ENCODE data around the gene DYNC2H1.
"Not testable (repeated sequence)": the region's sequence is repeated elsewhere in the genome, so short reads cannot be mapped to it uniquely, and the experiment has no call there.

DYNC2H1 gene

GRCh38 chr11:103108933-103109817, at the start of gene DYNC2H1:
DYNC2H1 (plus strand) TSS chr11:103109426; CDS start chr11:103109575, 149 bp downstream.
- peak; percentile 95 for DNase-seq

GRCh38 chr11:103061656-103062055, 47.6 kb upstream of the DYNC2H1 start:
- no peak for DNase-seq

GRCh38 chr11:103067118-103067517, 42.1 kb upstream of the DYNC2H1 start:
- DNase-seq, result peak; percentile 50

GRCh38 chr11:103069367-103069766, 39.9 kb upstream of the DYNC2H1 start:
- DNase-seq, result no peak

GRCh38 chr11:103070142-103070541, 39.1 kb upstream of the DYNC2H1 start:
- DNase-seq, result no peak

GRCh38 chr11:103071008-103071407, 38.2 kb upstream of the DYNC2H1 start:
- DNase-seq, result no peak

GRCh38 chr11:103076361-103076760, 32.9 kb upstream of the DYNC2H1 start:
- no peak for DNase-seq

- DNase-seq, result no peak
Observed at GRCh38 chr11:103077554-103077953, 31.7 kb upstream of the DYNC2H1 start.

- DNase-seq, result no peak
Observed at GRCh38 chr11:103078710-103079109, 30.5 kb upstream of the DYNC2H1 start.

GRCh38 chr11:103079833-103080232, 29.4 kb upstream of the DYNC2H1 start:
- DNase-seq, result no peak

GRCh38 chr11:103085758-103086365, 23.4 kb upstream of the DYNC2H1 start:
- DNase-seq, result no peak

GRCh38 chr11:103086461-103086860, 22.8 kb upstream of the DYNC2H1 start:
- DNase-seq, result no peak

GRCh38 chr11:103091064-103091800, 18.0 kb upstream of the DYNC2H1 start:
- peak; percentile 82 for DNase-seq

- DNase-seq, result peak; percentile 97
Observed at GRCh38 chr11:103091801-103092524, 17.3 kb upstream of the DYNC2H1 start, which contains the start of gene DCUN1D5. DCUN1D5 (minus strand) TSS chr11:103092160; CDS start chr11:103091872, 288 bp downstream.

- no peak for DNase-seq
Observed at GRCh38 chr11:103097279-103097678, 11.9 kb upstream of the DYNC2H1 start.

- no peak for DNase-seq
Observed at GRCh38 chr11:103109818-103110388, 677 bp downstream of the DYNC2H1 start.

- DNase-seq, result peak; percentile 61
Observed at GRCh38 chr11:103110391-103110790, 1.2 kb downstream of the DYNC2H1 start.

GRCh38 chr11:103111400-103111799, 2.2 kb downstream of the DYNC2H1 start:
- no peak for DNase-seq

- no peak for DNase-seq
Observed at GRCh38 chr11:103112364-103112763, 3.1 kb downstream of the DYNC2H1 start.

- no peak for DNase-seq
Observed at GRCh38 chr11:103114836-103115235, 5.6 kb downstream of the DYNC2H1 start.

GRCh38 chr11:103125462-103125861, 16.2 kb downstream of the DYNC2H1 start:
- no peak for DNase-seq

GRCh38 chr11:103141986-103142385, 32.8 kb downstream of the DYNC2H1 start:
- not testable (repeated sequence) for DNase-seq

Data from hematopoietic multipotent progenitor cell treated with erythropoietin and hydrocortisone succinate and interleukin-3 and kit ligand, for 4 days (in vitro differentiated cells).